HFFc6 (cell line): Measurements from ENCODE around the gene FBXO42. TPM values are rescaled to one million over a fixed set of nuclear protein-coding genes. Genes with fewer than 3 reads are reported as not detected.

ENCODE experiments used
- DNase-seq: peaks from one replicate; pipeline ENCODE4 v3.0.0-alpha.2; 2018
- H3K27ac Mint-ChIP-seq: 2 replicates; pipeline ENCODE4 v1.8.0; 2020; ENCODE audit warnings: mild to moderate bottlenecking, mixed read lengths
- H3K27me3 Mint-ChIP-seq: 2 replicates; pipeline ENCODE4 v1.8.0; 2021; ENCODE audit warnings: mild to moderate bottlenecking, moderate library complexity, mixed read lengths; ENCODE audit not compliant: insufficient read depth
- H3K36me3 Mint-ChIP-seq: 2 replicates; pipeline ENCODE4 v1.8.0; 2021; ENCODE audit warnings: low read depth, mixed read lengths
- H3K4me1 Mint-ChIP-seq: 2 replicates; pipeline ENCODE4 v1.8.0; 2020; ENCODE audit warnings: low read depth, mixed read lengths
- H3K4me3 Mint-ChIP-seq: 2 replicates; pipeline ENCODE4 v1.8.0; 2020; ENCODE audit warnings: mild to moderate bottlenecking, moderate library complexity, mixed read lengths
- H3K9me3 Mint-ChIP-seq: 2 replicates; pipeline ENCODE4 v1.8.0; 2020; ENCODE audit warnings: mild to moderate bottlenecking, mixed read lengths
- CTCF ChIP-seq: fragments of 200-600 bp; sonication (generic); IDR thresholded peaks from 2 replicates; pipeline ENCODE4 v1.5.0; 2021; ENCODE audit warnings: antibody characterized with exemption, mild to moderate bottlenecking
- total RNA-seq, 6 experiments: library from RNA; stranded (reverse); fragmentation: NEBNext Ultra II Directional; extraction: Animal tissue kit (Norgen Biotek cat#: 25700); gene quantifications; 2 replicates in 1 of 6; 3 replicates in 5 of 6; pipeline ENCODE4 v1.2.3, GENCODE V29; 2021

FBXO42 gene
- total RNA-seq, 6 experiments from 2014 or later: 11.5 to 15.2 (median 13.4) TPM

DNA sequence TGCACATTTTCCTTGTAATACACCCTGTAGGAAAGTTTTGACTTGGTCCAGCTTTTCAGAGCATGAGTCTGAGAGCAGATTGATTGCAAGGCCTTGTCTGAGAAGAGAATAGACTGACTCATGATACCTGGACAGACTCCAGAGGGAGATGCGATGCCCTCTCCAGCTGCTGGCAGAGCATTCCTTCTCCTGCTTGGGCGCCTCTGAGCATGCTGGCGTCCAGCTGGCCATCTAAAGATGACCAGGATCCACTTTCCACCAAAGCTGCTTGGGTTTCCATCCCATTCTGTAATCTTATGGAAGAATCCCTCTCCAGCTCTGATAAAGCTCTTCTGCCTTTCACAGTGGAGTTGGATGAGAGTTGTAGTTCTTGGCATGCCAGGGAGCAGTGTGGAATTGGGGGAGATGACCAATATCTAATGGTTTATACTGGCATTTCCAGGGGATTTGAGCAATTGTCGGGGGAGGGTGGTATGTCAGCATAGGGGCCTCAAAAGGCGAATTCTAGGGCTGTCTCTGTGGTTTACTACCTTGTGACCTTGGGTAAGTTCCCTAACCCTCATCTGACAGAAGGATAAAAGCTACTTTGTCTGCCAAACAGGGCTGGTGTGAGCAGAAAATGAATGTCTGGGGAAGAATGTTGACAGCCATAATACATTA lies 34.3 kb upstream of the FBXO42 start:
- peaks cover 59% of the 10 kb centered on the region for H3K4me1 Mint-ChIP-seq
- DNase-seq: peak; percentile 80
- no peak for TF ChIP-seq CTCF
- no peaks in the 10 kb centered on the region for H3K9me3 Mint-ChIP-seq
- H3K4me3 Mint-ChIP-seq: peak overlapping the region; percentile 17; the same call in 1 of the 2 replicates
- peak overlapping the region; percentile 49 for H3K27ac Mint-ChIP-seq
- peaks cover 2% of the 10 kb centered on the region; the same call in 1 of the 2 replicates for H3K27me3 Mint-ChIP-seq
- H3K36me3 Mint-ChIP-seq: peaks cover 18% of the 10 kb centered on the region

DNA sequence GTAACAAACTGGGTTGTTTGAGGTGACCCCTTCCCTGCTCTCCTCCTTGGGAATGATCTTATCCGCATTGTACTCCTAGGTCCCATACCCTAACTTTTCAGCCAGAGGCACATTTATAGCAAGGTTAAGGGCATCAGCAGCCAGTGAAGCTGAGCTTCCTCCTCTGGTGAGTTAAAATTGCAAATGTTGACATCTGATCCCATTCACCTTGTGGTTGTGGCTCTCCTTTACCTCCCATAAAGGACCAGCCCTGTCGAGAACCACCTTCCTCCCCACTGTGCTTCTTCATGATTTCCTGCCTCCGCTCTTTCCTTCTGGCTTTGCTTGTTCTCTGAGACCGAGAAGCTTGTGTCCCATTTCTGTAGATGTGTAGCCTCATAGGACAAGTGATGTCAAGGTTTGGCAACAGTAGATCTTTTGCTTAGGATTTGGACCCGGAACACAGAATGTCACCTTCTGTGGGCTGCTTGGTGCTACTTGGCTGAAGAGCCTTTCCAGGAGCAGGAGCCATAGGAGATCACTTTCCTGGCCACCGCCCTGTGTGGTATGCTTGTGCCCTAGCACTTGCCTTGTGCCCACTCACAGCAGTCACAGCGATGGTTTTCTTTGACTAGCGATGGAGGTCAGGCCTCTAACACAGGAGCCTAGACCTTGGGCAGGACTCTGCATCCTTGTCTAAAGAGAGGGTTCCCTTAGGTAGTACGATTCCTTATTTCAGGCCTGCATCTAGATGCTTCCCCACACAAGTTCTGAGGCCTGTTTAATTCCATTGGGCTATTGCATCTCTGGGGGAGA lies 33.6 kb upstream of the FBXO42 start:
- no peak for TF ChIP-seq CTCF
- Mint-ChIP-seq H3K4me3 (peak overlapping the region; percentile 17; the same call in 1 of the 2 replicates), H3K9me3 (no peaks in the 10 kb centered on the region), H3K4me1 (peaks cover 52% of the 10 kb centered on the region), H3K27ac (peak overlapping the region; percentile 49), H3K27me3 (peaks cover 2% of the 10 kb centered on the region; the same call in 1 of the 2 replicates), H3K36me3 (peaks cover 18% of the 10 kb centered on the region)
- DNase-seq: no peak

DNA sequence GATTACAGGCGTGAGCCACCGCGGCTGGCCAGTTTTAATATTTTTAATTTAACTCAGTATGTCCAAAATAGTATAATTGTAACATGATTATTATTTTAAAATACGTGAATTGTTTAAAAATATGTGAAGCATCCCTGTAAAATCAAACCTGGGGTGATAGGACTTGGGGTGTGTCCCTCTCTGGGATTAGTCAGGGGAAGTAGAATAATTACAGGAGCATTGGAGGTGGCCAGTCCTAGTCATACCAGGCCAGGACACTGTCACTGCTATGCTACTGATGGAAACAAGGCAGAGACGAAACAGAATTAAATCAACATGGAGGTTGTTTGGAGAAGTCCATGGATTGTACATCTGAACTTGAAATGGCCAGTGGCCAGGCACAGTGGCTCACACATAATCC lies 31.6 kb upstream of the FBXO42 start:
- Mint-ChIP-seq H3K36me3 (peaks cover 21% of the 10 kb centered on the region), H3K9me3 (no peaks in the 10 kb centered on the region), H3K27me3 (peaks cover 2% of the 10 kb centered on the region; the same call in 1 of the 2 replicates), H3K4me3 (no peak overlapping the region), H3K4me1 (peaks cover 41% of the 10 kb centered on the region), H3K27ac (peak overlapping the region; percentile 85)
- TF ChIP-seq CTCF: no peak
- no peak for DNase-seq

DNA sequence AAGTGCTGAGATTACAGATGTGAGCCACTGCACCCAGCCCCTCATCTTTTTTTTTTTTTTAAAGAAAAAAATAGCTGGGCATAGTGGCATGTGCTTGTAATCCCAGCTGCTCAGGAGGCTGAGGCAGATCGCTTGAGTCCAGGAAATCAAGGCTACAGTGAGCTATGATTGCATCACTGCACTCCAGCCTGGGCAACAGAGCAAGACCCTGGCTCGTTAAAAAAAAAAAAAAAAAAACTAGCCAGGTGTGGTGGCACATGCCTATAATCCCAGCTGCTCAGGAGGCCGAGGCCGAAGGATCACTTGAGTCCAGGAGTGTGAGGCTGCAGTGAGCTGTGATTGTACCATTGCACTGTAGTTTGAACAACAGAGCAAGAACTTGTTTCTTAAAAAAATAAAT lies 28.6 kb upstream of the FBXO42 start:
- H3K36me3 Mint-ChIP-seq: peaks cover 19% of the 10 kb centered on the region
- peaks cover 44% of the 10 kb centered on the region for H3K4me1 Mint-ChIP-seq
- no peak overlapping the region for H3K27ac Mint-ChIP-seq
- no peak for DNase-seq
- H3K9me3 Mint-ChIP-seq: no peaks in the 10 kb centered on the region
- peaks cover 2% of the 10 kb centered on the region; the same call in 1 of the 2 replicates for H3K27me3 Mint-ChIP-seq
- no peak for TF ChIP-seq CTCF
- H3K4me3 Mint-ChIP-seq: no peak overlapping the region

- Mint-ChIP-seq H3K4me3 (no peak overlapping the region), H3K27ac (no peak overlapping the region), H3K4me1 (peaks cover 45% of the 10 kb centered on the region), H3K27me3 (no peaks in the 10 kb centered on the region; the same call in 1 of the 2 replicates), H3K9me3 (no peaks in the 10 kb centered on the region), H3K36me3 (peaks cover 15% of the 10 kb centered on the region)
- TF ChIP-seq CTCF: no peak
- DNase-seq: no peak
Measured at GRCh38 chr1:16378443-16378842, 26.2 kb upstream of the FBXO42 start.
